Stomach (tissue), 9 donors: ENCODE data around the gene S100A4. TPM values are rescaled to one million over a fixed set of nuclear protein-coding genes. Genes with fewer than 3 reads are reported as not detected.
A peak's percentile ranks its signal among the peaks of the same experiment; 100 is the strongest.

Experiments used
- DNase-seq, 2 donors: peaks; one replicate each; pipeline versions ENCODE4 v3.0.0 to v3.0.0-alpha.2; 2013 to 2019
- H3K27ac ChIP-seq, 5 donors: fragments of 200-600 bp in 4 of 5; sonication (generic) in 4 of 5; one replicate each; pipeline ENCODE4 v1.5.1; 2013 to 2019; ENCODE audit warnings: mild to moderate bottlenecking in 1 of 5, moderate library complexity in 1 of 5
- H3K27me3 ChIP-seq, 3 donors: fragments of 200-600 bp; sonication (generic); one replicate each; pipeline ENCODE4 v1.5.1; 2017 to 2019; ENCODE audit warnings: mixed run types in 1 of 3
- H3K36me3 ChIP-seq, 4 donors: fragments of 200-600 bp; sonication (generic); 1 replicate in 3 of 4; 2 replicates in 1 of 4; pipeline ENCODE4 v1.5.1; 2016 to 2019
- H3K4me1 ChIP-seq, 4 donors: fragments of 200-600 bp; sonication (generic); one replicate each; pipeline ENCODE4 v1.5.1; 2016 to 2019
- H3K4me3 ChIP-seq, 4 donors: fragments of 200-600 bp; sonication (generic) in 3 of 4; one replicate each; pipeline ENCODE4 v1.5.1; 2016 to 2019; ENCODE audit warnings: mild to moderate bottlenecking in 1 of 4
- H3K9me3 ChIP-seq, 4 donors: fragments of 200-600 bp; sonication (generic); one replicate each; pipeline ENCODE4 v1.5.1; 2016 to 2019
- EP300 ChIP-seq: sonication (generic); formaldehyde crosslinking; IDR thresholded peaks from one replicate; pipeline ENCODE4 v1.6.1; 2017; ENCODE audit warnings: antibody characterized with exemption
- POLR2A ChIP-seq, 4 donors: fragments of 450-650 bp; IDR thresholded peaks; one replicate each; pipeline ENCODE4 v1.6.1; 2016; ENCODE audit warnings: antibody characterized with exemption in 4 of 4, control low read depth in 2 of 4, mild to moderate bottlenecking in 1 of 4, moderate library complexity in 1 of 4
- POLR2AphosphoS5 ChIP-seq, 3 donors: sonication (generic); formaldehyde crosslinking; IDR thresholded peaks; one replicate each; pipeline ENCODE4 v1.6.1; 2016; ENCODE audit warnings: antibody characterized with exemption in 3 of 3
- WGBS, 5 donors: extraction: QIAGEN DNeasy Blood & Tissue Kit in 3 of 5; methylation state at CpG; one replicate each; pipeline versions ENCODE4 v1.1.5 to v1.1.7; 2013 to 2018; 5-methylcytosine and 5-hydroxymethylcytosine counted together
- intact Hi-C: fragments of 100-400 bp; cut with DNase I; formaldehyde crosslinking; loops from one replicate; pipeline ENCODE4 v1.15.1; 2023; ENCODE audit warnings: low total_unique reads
- polyA plus RNA-seq, 3 donors: library from polyadenylated mRNA; stranded (reverse); fragments of 200-250 nt; gene quantifications; one replicate each; pipeline ENCODE4 v1.2.3, GENCODE V29; 2013
- total RNA-seq, 5 donors: library from RNA; depleted of rRNA; stranded (reverse); fragments of >200 nt; gene quantifications; one replicate each; pipeline versions ENCODE4 v1.1.0 to v1.2.3, GENCODE V29; 2014 to 2016
- TF ChIP-seq, protein P1 (sequence below), 7 experiments: fragments of 450-650 bp in 4 of 7; fragments of 200-600 bp in 3 of 7; sonication (generic) in 3 of 7; IDR thresholded peaks; one replicate each; pipeline ENCODE4 v1.5.1; 2016 to 2019; ENCODE audit warnings: antibody characterized with exemption in 7 of 7, control low read depth in 2 of 7, mild to moderate bottlenecking in 1 of 7
- donor health status: healthy with polysubstance abuse.
- donor health status: Bipolar disorder and iron deficiency.
- donor health status: healthy.

S100A4 gene
- total and polyA plus RNA-seq, 8 donors, result 9.9 to 541 (median 40.1) TPM

DNA sequence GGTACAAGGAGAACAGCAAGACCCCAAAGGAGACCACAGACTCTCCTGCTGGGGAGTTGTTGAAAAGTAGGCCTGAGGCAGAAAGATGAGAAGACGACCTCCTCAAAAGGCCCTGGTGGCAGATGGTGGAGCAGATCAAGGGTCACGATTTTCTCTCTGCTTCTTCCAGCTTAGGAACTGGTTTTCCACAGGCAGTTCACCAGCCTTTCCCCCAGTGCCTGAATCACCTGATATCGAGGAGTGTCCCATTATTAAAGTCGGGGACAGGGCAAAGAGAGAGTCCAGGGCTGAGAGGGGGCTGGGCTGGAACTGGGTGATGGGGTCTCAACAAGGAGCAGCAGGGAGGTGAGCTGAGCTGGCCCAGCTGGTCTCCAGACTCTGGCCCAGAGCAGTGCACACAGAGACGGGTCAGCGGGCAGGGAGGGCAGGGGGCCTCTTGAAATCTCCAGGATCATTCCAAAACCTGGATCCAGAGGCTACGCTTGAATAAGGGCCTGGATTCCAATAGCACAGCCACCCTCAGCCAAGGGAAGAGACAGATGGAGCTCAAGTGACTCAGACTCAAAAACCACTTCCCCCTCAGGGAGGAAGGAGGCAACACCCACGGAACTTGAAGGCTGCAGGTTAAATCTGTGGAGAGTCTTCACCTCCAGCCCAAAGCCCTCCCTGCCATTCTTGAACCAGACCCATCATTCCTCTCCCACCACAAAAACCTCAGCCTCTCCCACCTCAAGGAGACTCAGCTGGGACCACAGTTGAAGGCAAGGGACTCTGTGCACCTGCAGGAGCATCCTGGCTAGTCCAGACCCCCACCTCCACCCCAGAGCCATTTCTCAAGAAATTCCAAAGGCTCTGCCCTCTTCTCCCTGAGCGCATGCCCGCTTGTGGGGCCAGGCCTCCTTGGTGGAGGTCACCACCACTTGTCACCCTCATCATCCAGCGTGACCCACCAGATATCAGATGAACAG is 4.9 kb downstream of the S100A4 start, which contains the start of gene S100A5:
Gene S100A5, minus strand, starts transcription at position 541 of the 968 bp plus-strand sequence. CDS start 743 bp downstream, outside the sequence.
- DNase-seq, result peak in 1 of 2 donors; percentile 51
- peak within 1 kb of the TSS in 4 of 5 donors; percentile 30 to 63 (median 54) for H3K27ac ChIP-seq
- no peak within 1 kb of the TSS for H3K4me3 ChIP-seq
- H3K27me3 ChIP-seq, result no peaks in the 10 kb centered on the region
- no peaks in the 10 kb centered on the region for H3K36me3 ChIP-seq
- 69 to 85% (median 75%) methylated on average over 10 to 11 of the region's 11 CpGs for WGBS, 5 donors
- no peak for TF ChIP-seq POLR2A (IDR thresholded peaks at IDR 0.05)
- TF ChIP-seq, protein P1, sequence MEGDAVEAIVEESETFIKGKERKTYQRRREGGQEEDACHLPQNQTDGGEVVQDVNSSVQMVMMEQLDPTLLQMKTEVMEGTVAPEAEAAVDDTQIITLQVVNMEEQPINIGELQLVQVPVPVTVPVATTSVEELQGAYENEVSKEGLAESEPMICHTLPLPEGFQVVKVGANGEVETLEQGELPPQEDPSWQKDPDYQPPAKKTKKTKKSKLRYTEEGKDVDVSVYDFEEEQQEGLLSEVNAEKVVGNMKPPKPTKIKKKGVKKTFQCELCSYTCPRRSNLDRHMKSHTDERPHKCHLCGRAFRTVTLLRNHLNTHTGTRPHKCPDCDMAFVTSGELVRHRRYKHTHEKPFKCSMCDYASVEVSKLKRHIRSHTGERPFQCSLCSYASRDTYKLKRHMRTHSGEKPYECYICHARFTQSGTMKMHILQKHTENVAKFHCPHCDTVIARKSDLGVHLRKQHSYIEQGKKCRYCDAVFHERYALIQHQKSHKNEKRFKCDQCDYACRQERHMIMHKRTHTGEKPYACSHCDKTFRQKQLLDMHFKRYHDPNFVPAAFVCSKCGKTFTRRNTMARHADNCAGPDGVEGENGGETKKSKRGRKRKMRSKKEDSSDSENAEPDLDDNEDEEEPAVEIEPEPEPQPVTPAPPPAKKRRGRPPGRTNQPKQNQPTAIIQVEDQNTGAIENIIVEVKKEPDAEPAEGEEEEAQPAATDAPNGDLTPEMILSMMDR (IDR thresholded peaks at IDR 0.05), result no peak
- no peak for TF ChIP-seq POLR2AphosphoS5 (IDR thresholded peaks at IDR 0.05)
- no peak for TF ChIP-seq EP300
- no peaks in the 10 kb centered on the region for H3K9me3 ChIP-seq
- peaks cover 38 to 72% (median 58%) of the 10 kb centered on the region in 4 donors for H3K4me1 ChIP-seq
- intact Hi-C loops, result no loop called here

- H3K4me3 ChIP-seq, result no peak overlapping the region
- TF ChIP-seq POLR2A (IDR thresholded peaks at IDR 0.05), result no peak
- TF ChIP-seq EP300, result no peak
- no peak for TF ChIP-seq POLR2AphosphoS5 (IDR thresholded peaks at IDR 0.05)
- TF ChIP-seq, protein P1 (IDR thresholded peaks at IDR 0.05), result no peak
- 73 to 78% (median 77%) methylated on average over 3 to 4 of the region's 4 CpGs for WGBS, 5 donors
- peaks cover 35 to 68% (median 54%) of the 10 kb centered on the region in 4 donors for H3K4me1 ChIP-seq
- peak overlapping the region in 2 of 5 donors; percentile 60 to 63 for H3K27ac ChIP-seq
- no peaks in the 10 kb centered on the region for H3K27me3 ChIP-seq
- peak in 1 of 2 donors; percentile 67 for DNase-seq
- peaks cover 0 to 3% (median 0%) of the 10 kb centered on the region in 4 donors for H3K36me3 ChIP-seq
- no peaks in the 10 kb centered on the region for H3K9me3 ChIP-seq
- intact Hi-C loops, result no loop called here
Observed at GRCh38 chr1:153539395-153540093, 6.1 kb downstream of the S100A4 start.

DNA sequence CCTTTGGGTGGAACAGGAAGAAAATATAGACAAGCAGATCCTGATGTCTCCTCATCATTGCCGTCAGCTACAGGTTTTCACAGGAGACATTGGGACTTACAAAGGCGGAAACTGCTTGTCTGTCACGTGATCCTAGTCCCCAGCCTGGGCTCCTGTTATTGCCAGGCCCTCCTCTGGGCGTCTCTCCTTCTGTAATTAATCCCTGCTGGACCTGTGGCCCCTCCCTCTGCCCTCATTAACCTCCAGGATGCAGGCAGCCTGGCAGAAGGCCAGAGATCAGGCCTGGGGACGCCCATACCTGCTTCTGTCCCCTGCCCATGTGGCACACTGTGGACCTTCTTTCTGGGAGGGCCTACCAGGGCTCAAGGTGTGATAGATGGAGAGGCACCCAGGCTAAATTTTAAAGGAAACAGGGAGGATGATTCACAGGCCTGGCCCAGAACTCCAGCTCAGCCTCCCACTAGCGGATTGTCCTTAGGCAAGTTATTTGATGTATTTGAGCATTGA is 7.2 kb downstream of the S100A4 start:
- DNase-seq, result peak; percentile 40 to 83
- intact Hi-C loops, result no loop called here
- 51 to 81% (median 61%) methylated on average over 6 of the region's 6 CpGs for WGBS, 5 donors
- H3K4me1 ChIP-seq, result peaks cover 35 to 68% (median 54%) of the 10 kb centered on the region in 4 donors
- no peaks in the 10 kb centered on the region for H3K9me3 ChIP-seq
- no peak for TF ChIP-seq POLR2AphosphoS5 (IDR thresholded peaks at IDR 0.05)
- TF ChIP-seq, protein P1 (IDR thresholded peaks at IDR 0.05), result no peak
- TF ChIP-seq POLR2A (IDR thresholded peaks at IDR 0.05), result no peak
- TF ChIP-seq EP300, result no peak
- H3K36me3 ChIP-seq, result peaks cover 0 to 9% (median 0%) of the 10 kb centered on the region in 4 donors
- H3K27ac ChIP-seq, result peak overlapping the region in 4 of 5 donors; percentile 30 to 99 (median 37)
- H3K4me3 ChIP-seq, result no peak overlapping the region
- H3K27me3 ChIP-seq, result no peaks in the 10 kb centered on the region

DNA sequence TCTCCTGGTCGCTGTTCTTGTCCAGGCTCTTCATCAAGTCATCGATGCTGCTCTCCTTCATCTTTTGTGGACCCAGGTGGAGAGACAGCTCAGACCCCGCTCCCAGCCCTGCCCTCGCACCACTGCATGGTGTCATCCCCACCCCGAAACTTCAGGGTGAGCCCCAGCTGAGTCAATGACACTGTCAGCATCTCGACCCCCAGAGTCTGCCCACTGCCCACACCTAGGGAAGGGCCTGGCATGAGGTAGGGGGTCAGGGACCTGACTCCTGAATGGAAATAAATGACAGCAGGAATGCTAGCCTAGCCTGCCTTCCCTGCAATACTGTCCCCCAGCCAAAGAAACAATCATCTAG is 8.3 kb downstream of the S100A4 start:
- H3K4me1 ChIP-seq, result peaks cover 40 to 68% (median 58%) of the 10 kb centered on the region in 4 donors

More for the DNA sequence above, 8.3 kb downstream of the S100A4 start:
- H3K4me3 ChIP-seq, result no peak overlapping the region
- H3K36me3 ChIP-seq, result peaks cover 0 to 9% (median 0%) of the 10 kb centered on the region in 4 donors
- no peak for DNase-seq
- intact Hi-C loops, result no loop called here
- no peaks in the 10 kb centered on the region for H3K9me3 ChIP-seq
- peak overlapping the region in 3 of 5 donors; percentile 30 to 99 (median 99) for H3K27ac ChIP-seq
- TF ChIP-seq EP300, result no peak
- TF ChIP-seq POLR2AphosphoS5 (IDR thresholded peaks at IDR 0.05), result no peak
- TF ChIP-seq POLR2A (IDR thresholded peaks at IDR 0.05), result no peak
- TF ChIP-seq, protein P1 (IDR thresholded peaks at IDR 0.05), result no peak
- 95 to 99% (median 98%) methylated on average over 6 of the region's 6 CpGs for WGBS, 5 donors
- H3K27me3 ChIP-seq, result no peaks in the 10 kb centered on the region
